GM21367 (cell line): Measurements from ENCODE around the gene ST8SIA5.

ENCODE experiments used
- ATAC-seq: cut with Tn5 transposase; IDR thresholded peaks from one replicate; pipeline ENCODE4 v1.9.1; 2021; ENCODE audit not compliant: unreplicated experiment

The ST8SIA5 gene

GRCh38 chr18:46675112-46675511 is 81.7 kb downstream of the ST8SIA5 start:
- no peak for ATAC-seq

- no peak for ATAC-seq
Observed at GRCh38 chr18:46672062-46672970, 84.5 kb downstream of the ST8SIA5 start.

- no peak for ATAC-seq
Observed at GRCh38 chr18:46668694-46669093, 88.2 kb downstream of the ST8SIA5 start.

GRCh38 chr18:46668135-46668534 is 88.7 kb downstream of the ST8SIA5 start:
- ATAC-seq, result no peak

- no peak for ATAC-seq
Observed at GRCh38 chr18:46663539-46663938, 93.3 kb downstream of the ST8SIA5 start.

- no peak for ATAC-seq
Observed at GRCh38 chr18:46660957-46661749, 95.7 kb downstream of the ST8SIA5 start.

DNA sequence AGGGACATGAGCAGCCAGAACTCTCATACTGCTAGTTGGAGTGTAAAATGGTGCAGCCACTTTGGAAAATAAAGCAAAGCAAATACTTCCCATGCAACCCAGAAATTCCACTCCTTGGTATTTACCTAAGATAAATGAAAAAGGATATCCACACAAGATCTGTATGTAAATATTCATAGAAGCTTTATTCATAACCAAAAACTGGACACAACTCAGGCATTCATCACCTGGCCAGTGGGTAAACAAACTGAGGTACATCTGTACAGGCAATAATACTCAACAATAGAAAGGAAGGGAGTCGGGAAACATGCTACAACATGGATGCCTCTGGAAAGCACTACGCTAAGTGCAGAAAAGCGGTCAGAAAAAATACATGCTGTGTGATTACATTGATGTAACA is 97.4 kb downstream of the ST8SIA5 start:
- ATAC-seq, result no peak

- no peak for ATAC-seq
Observed at GRCh38 chr18:46657115-46657955, 99.5 kb downstream of the ST8SIA5 start, which contains the start of gene LOXHD1. Gene LOXHD1 (minus strand): TSS chr18:46657220. CDS start chr18:46657033, 187 bp downstream.

- ATAC-seq, result no peak
Observed at GRCh38 chr18:46656326-46657114, 100.3 kb downstream of the ST8SIA5 start.

- no peak for ATAC-seq
Observed at GRCh38 chr18:46652372-46652771, 104.5 kb downstream of the ST8SIA5 start.

DNA sequence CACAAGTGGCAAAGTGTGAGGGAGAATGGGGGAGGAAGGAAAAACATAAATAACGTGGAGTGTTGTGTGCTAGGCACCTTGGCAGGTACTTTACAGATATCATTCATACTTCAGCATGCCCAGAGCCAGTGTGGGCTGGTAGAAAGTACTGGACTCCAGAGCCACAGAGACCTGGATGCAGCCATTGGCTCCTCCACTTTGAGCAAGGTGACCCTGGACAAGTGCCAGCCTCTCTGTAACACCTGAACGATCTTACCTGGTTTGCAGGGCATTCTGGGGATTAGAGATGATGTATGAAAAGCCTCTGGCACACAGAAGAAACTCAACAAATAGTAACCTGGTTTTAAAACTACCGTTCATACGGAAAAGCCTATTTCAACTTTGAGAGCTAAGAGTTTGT is 106.2 kb downstream of the ST8SIA5 start:
- ATAC-seq, result no peak

DNA sequence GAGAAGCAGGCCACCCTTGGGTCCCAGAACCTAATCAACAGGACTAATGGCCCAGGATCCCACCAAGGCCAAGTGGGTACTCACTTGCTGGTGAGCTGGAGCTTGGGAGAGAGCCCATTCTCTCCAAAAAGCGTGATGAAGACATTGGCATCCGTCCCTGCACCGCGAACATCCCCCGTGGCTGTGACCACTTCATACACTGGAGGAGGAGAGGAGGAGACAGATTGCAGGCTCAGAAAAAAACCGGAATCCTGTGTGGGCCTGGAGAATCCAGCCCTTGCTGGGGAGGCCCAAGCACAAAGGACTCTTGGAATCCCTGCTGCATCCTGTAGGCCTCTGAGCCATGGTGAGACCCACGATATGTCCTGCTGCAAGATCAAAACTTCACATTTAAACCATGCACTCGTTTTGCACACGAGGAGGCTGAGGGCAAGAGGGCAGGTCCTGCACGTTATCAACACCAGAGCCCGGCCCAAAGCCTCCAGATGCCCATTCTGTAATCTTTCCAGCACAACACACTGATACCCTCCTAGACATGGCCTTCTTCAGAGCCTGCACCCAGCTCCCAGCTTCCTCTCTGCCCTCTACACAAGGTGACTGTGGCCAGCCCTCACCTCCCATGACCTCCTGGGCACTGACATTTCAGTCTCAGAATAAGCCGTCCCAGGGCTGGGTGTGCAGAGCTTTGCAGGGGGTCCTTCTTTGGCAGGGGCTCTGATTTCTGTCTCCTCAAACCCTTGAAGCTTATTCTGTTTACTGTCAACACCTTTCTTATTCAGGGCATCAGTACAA is 107.6 kb downstream of the ST8SIA5 start:
- no peak for ATAC-seq

- ATAC-seq, result no peak
Observed at GRCh38 chr18:46646468-46646867, 110.4 kb downstream of the ST8SIA5 start.

DNA sequence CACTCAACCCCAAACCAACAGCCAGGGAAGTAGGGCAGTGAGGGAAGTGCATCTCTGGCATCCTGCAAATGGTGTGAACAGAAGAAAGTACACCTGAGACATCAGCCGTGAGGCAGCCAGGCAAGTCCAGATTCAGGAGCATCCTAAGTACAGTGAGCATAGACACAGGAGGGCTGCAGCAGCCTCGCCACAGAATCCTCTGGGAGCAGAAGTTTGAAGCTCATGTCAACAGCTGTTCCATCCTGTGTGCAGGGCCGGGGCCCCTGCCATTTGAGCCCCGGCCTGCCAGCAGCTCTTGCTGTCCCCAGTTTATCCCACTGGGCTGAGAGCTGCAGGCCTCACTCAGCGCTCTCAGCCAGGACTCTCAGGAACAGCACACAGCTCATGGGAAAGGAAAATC is 114.3 kb downstream of the ST8SIA5 start:
- no peak for ATAC-seq

- no peak for ATAC-seq
Observed at GRCh38 chr18:46641917-46642316, 114.9 kb downstream of the ST8SIA5 start.

DNA sequence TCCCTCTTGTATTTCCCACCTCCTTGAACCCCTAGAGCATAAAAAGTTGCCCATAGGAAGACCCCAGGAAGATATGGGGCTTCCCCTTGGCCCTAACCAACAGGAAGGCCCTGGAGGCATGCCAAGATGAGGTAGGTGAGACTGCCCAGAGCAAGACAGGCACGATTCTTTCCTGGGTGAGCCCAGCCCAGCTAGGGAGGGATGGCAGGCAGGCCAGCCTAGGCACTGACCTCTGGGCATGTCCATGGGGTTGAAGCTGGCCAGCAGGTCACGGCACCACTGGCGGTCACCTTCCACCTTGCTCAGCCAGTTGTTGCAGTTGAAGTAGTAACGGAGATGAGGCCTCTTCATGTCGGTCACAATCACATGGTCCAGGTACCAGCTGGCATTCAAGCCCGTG is 117.5 kb downstream of the ST8SIA5 start:
- ATAC-seq, result no peak

DNA sequence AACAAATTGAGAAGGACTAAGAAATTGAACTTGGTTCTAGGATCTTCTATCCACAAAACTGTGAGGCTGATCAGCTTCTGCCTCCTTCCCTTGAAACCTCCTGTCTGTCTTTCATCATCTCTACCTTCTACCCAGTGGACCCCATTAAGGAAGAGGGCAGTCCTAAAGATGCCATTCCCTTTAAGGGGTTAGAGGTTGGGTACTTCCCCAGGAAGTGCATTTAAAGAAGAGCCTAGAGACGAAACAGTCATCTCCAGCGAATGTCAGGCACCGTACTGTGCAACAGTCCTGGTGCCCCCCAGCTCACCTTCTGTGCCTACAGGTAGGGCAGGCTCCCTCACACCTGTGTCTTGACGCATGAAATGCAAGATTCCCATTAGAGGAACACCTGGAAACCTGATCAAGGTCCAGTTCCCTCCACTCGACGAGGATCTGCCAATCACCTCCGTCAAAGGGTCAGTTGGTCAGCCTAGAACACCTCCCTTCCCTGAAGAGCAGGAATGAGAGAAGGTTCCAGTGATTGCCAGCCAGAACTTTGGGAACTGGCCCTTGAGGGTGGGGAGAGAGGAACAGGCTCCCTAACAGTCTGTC is 120.7 kb downstream of the ST8SIA5 start:
- ATAC-seq, result no peak

- no peak for ATAC-seq
Observed at GRCh38 chr18:46632401-46633071, 124.3 kb downstream of the ST8SIA5 start.

DNA sequence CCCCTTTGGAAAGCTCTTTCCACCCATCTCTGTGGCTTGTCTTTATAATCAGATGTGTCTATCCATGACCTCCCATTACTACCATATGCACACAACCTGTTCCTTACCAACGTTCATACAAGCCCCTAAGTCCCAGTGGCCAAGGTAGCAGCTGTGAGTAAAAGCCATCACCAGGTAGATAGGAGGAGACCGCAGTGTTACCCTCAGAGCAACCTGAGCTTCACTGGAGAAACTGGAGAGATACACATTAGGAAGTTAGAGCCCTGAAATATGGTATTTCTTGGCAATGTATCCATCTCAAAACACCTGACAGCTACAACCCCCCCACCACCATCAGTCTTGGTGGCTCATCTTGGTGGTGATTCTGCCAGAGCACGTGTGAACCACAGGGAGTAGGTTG is 125.9 kb downstream of the ST8SIA5 start:
- no peak for ATAC-seq
